Prostate gland (tissue), 2 donors: ENCODE results near the gene EIF4G1. TPM values are rescaled to one million over a fixed set of nuclear protein-coding genes. Genes with fewer than 3 reads are reported as not detected.

Experiments
- DNase-seq: peaks from one replicate; pipeline ENCODE4 v3.0.0-alpha.2; 2019; ENCODE audit warnings: low spot score
- H3K27ac ChIP-seq, 2 donors: fragments of 200-600 bp; sonication (generic); 2 replicates each; pipeline ENCODE4 v1.5.1; 2017 to 2019
- H3K27me3 ChIP-seq: fragments of 200-600 bp; sonication (generic); replicated peaks from 2 replicates; pipeline ENCODE4 v1.5.1; 2019; ENCODE audit not compliant: insufficient read depth
- H3K36me3 ChIP-seq, 2 donors: fragments of 200-600 bp; sonication (generic); 1 replicate in 1 of 2; 2 replicates in 1 of 2; pipeline versions ENCODE4 v1.5.1 to v1.8.1; 2017 to 2019
- H3K4me1 ChIP-seq: fragments of 200-600 bp; sonication (generic); replicated peaks from 2 replicates; pipeline ENCODE4 v1.5.1; 2019
- H3K4me3 ChIP-seq, 2 donors: fragments of 200-600 bp; sonication (generic); 2 replicates each; pipeline ENCODE4 v1.5.1; 2017 to 2019
- H3K9me3 ChIP-seq: fragments of 200-600 bp; sonication (generic); 2 replicates; pipeline ENCODE4 v1.5.1; 2017
- POLR2A ChIP-seq: fragments of 450-650 bp; IDR thresholded peaks from one replicate; pipeline ENCODE4 v1.6.1; 2016; ENCODE audit warnings: antibody characterized with exemption, mild to moderate bottlenecking
- POLR2AphosphoS5 ChIP-seq: sonication (generic); formaldehyde crosslinking; IDR thresholded peaks from one replicate; pipeline ENCODE4 v1.6.1; 2017; ENCODE audit warnings: antibody characterized with exemption
- WGBS: methylation state at CpG from one replicate; pipeline ENCODE4 v1.1.5; 2018; 5-methylcytosine and 5-hydroxymethylcytosine counted together
- intact Hi-C: fragments of 100-400 bp; cut with DNase I; formaldehyde crosslinking; loops from one replicate; pipeline ENCODE4 v1.14.2; 2022
- total RNA-seq, 2 donors: library from RNA; depleted of rRNA; stranded (reverse); fragments of >200 nt; gene quantifications; one replicate each; pipeline ENCODE4 v1.1.0, GENCODE V29; 2016
- TF ChIP-seq, protein P1 (sequence below), 4 experiments: fragments of 200-600 bp in 2 of 4; fragments of 450-650 bp in 2 of 4; sonication (generic) in 2 of 4; IDR thresholded peaks; 1 replicate in 3 of 4; 2 replicates in 1 of 4; pipeline ENCODE4 v1.5.1; 2016 to 2019; ENCODE audit warnings: antibody characterized with exemption in 4 of 4, mild to moderate bottlenecking in 2 of 4, moderate library complexity in 2 of 4

Gene EIF4G1
- total RNA-seq, 2 donors from 2014 or later = 331 to 370 TPM

DNA sequence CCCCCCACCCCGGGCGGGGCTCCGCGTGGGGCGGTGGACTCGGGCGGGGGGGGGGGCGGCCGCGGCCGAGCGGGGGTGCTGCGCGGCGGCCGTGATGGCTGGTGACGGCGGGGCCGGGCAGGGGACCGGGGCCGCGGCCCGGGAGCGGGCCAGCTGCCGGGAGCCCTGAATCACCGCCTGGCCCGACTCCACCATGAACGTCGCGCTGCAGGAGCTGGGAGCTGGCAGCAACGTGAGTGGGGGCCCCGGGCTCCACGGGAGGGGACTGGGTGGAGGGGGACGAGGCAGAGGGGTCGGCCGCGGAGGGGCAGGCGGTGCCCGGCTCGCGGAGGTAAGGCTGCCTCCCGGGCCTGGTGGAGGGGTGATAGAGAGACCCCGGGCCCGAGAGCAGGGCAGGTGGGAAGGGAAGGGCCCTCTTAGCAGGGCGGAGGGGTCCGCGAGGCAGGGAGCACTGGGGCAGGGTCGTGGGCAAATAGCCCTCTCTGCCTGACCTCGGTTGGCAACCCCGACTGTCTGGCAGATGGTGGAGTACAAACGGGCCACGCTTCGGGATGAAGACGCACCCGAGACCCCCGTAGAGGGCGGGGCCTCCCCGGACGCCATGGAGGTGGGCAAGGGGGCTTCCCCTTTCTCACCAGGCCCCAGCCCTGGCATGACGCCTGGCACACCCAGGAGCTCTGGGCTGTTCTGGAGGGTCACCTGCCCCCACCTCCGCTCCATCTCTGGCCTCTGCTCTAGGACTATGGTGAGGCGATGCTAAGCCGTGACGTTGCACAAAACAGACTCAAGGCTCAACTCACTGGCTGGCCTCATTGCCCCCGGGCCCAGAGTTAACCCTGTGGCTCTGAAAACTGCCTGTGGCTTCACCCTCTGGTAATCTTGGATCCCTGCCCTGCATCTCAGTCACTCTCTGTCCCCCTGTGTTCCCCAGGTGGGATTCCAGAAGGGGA is 38.2 kb upstream of the EIF4G1 start, which contains the start of gene ECE2:
Gene ECE2 (plus strand): TSS at position 62 of the 950 bp plus-strand sequence. CDS start 132 bp downstream, at position 194.
- Histone ChIP-seq H3K36me3 (no peaks in the 10 kb centered on the region), H3K4me1 (no peaks in the 10 kb centered on the region), H3K27ac (no peak within 1 kb of the TSS), H3K9me3 (no peaks in the 10 kb centered on the region), H3K27me3 (peaks cover 8% of the 10 kb centered on the region), H3K4me3 (peak within 1 kb of the TSS in 1 of 2 donors; percentile 13)
- intact Hi-C loops = no loop called here
- WGBS = 13% methylated on average over 43 of the region's 65 CpGs
- TF ChIP-seq POLR2A = no peak
- no peak for TF ChIP-seq POLR2AphosphoS5
- TF ChIP-seq, protein P1, sequence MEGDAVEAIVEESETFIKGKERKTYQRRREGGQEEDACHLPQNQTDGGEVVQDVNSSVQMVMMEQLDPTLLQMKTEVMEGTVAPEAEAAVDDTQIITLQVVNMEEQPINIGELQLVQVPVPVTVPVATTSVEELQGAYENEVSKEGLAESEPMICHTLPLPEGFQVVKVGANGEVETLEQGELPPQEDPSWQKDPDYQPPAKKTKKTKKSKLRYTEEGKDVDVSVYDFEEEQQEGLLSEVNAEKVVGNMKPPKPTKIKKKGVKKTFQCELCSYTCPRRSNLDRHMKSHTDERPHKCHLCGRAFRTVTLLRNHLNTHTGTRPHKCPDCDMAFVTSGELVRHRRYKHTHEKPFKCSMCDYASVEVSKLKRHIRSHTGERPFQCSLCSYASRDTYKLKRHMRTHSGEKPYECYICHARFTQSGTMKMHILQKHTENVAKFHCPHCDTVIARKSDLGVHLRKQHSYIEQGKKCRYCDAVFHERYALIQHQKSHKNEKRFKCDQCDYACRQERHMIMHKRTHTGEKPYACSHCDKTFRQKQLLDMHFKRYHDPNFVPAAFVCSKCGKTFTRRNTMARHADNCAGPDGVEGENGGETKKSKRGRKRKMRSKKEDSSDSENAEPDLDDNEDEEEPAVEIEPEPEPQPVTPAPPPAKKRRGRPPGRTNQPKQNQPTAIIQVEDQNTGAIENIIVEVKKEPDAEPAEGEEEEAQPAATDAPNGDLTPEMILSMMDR (IDR thresholded peaks at IDR 0.05) = no peak
- no peak for DNase-seq

DNA sequence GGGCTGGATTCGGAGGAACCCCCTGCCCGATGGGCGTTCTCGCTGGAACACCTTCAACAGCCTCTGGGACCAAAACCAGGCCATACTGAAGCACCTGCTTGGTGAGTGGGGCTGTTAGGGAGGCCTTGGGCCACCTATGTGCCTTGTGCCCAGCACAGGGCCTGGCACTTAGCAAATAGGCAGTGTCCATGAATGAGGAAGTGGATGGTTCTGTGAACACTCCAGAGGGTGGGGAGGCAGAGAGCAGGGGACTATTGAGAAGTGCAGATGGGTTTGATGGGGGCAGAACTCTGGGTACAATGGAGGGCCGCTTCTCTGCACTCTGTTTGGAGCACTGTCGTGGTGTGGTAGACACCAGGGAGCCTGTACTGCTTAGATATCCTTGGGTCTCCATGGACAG is 37.0 kb upstream of the EIF4G1 start:
- 94% methylated on average over 6 of the region's 6 CpGs for WGBS
- no peak for DNase-seq
- TF ChIP-seq, protein P1 (IDR thresholded peaks at IDR 0.05) = no peak
- TF ChIP-seq POLR2A (no peak), POLR2AphosphoS5 (no peak)
- Histone ChIP-seq H3K9me3 (no peaks in the 10 kb centered on the region), H3K4me1 (no peaks in the 10 kb centered on the region), H3K4me3 (no peak overlapping the region), H3K27me3 (peaks cover 8% of the 10 kb centered on the region), H3K27ac (no peak overlapping the region), H3K36me3 (no peaks in the 10 kb centered on the region)
- intact Hi-C loops = no loop called here

DNA sequence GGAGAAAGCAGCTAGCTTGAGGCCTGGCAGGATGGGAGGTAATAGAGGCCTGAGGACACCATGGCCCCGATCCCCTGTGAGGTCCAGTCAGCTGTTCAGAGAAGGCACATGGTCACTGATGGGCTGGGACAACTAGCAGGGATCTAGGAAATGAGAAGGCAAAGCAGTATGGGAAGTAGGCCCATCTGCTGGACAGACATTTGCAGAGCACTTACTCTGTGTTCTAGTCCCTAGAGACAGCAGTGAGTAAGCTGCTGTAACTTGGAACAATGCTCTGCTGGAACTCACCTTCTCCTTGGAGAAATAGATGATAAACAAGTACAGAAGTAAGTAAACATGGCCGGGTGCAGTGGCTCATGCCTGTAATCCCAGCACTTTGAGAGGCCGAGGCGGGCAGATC is 31.5 kb upstream of the EIF4G1 start:
- intact Hi-C loops = no loop called here
- Histone ChIP-seq H3K36me3 (no peaks in the 10 kb centered on the region), H3K27ac (no peak overlapping the region), H3K4me3 (no peak overlapping the region), H3K27me3 (no peaks in the 10 kb centered on the region), H3K9me3 (no peaks in the 10 kb centered on the region), H3K4me1 (no peaks in the 10 kb centered on the region)
- no peak for DNase-seq
- 81% methylated on average over 4 of the region's 4 CpGs for WGBS
- no peak for TF ChIP-seq POLR2AphosphoS5
- TF ChIP-seq, protein P1 (IDR thresholded peaks at IDR 0.05) = no peak
- no peak for TF ChIP-seq POLR2A

DNA sequence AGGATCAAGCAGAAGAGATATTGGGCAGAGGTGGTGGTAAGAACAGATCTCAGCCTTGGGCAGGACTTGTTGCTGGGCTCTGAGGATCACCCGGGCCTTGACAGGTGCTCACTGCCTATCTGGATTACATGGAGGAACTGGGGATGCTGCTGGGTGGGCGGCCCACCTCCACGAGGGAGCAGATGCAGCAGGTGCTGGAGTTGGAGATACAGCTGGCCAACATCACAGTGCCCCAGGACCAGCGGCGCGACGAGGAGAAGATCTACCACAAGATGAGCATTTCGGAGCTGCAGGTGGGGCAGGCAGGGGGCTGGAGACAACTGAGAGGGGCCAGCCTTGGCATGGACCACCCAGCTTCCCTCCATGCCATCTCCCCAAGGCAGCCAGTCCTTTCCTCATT is 30.7 kb upstream of the EIF4G1 start:
- no peak for DNase-seq
- Histone ChIP-seq H3K27ac (no peak overlapping the region), H3K4me3 (no peak overlapping the region), H3K4me1 (no peaks in the 10 kb centered on the region), H3K36me3 (no peaks in the 10 kb centered on the region), H3K9me3 (no peaks in the 10 kb centered on the region), H3K27me3 (no peaks in the 10 kb centered on the region)
- 88% methylated on average over 8 of the region's 8 CpGs for WGBS
- TF ChIP-seq, protein P1 (IDR thresholded peaks at IDR 0.05) = no peak
- TF ChIP-seq POLR2A (no peak), POLR2AphosphoS5 (no peak)
- intact Hi-C loops = no loop called here
